Upper lobe of right lung (tissue), 1 donor: ENCODE measurements around the gene RFTN1. TPM values are rescaled to one million over a fixed set of nuclear protein-coding genes. Genes with fewer than 3 reads are reported as not detected.

Experiments used
- ATAC-seq: fragments of 200-7000 bp; cut with Tn5 transposase; one replicate; pipeline ENCODE4 v1.9.1; 2020; ENCODE audit warnings: mild to moderate bottlenecking, moderate library complexity
- DNase-seq: peaks from one replicate; pipeline ENCODE4 v3.0.0-alpha.2; 2020
- H3K27ac ChIP-seq: fragments of 200-600 bp; one replicate; pipeline ENCODE4 v1.8.0; 2022
- H3K27me3 ChIP-seq: fragments of 200-600 bp; one replicate; pipeline ENCODE4 v1.8.0; 2022; ENCODE audit warnings: mild to moderate bottlenecking
- H3K36me3 ChIP-seq: fragments of 200-600 bp; one replicate; pipeline ENCODE4 v1.8.0; 2022
- H3K4me1 ChIP-seq: fragments of 200-600 bp; one replicate; pipeline ENCODE4 v1.8.0; 2022
- H3K4me3 ChIP-seq: fragments of 200-600 bp; one replicate; pipeline ENCODE4 v1.8.0; 2022; ENCODE audit warnings: mild to moderate bottlenecking
- H3K9me3 ChIP-seq: fragments of 200-600 bp; one replicate; pipeline ENCODE4 v1.8.0; 2022
- CTCF ChIP-seq: fragments of 200-600 bp; IDR thresholded peaks from one replicate; pipeline ENCODE4 v1.8.0; 2022; ENCODE audit warnings: antibody characterized with exemption
- intact Hi-C: fragments of 100-400 bp; cut with DNase I; formaldehyde crosslinking; loops from one replicate; pipeline ENCODE4 v1.11.0; 2022
- total RNA-seq: library from RNA; stranded (reverse); fragmentation: NEBNext Ultra II Directional; extraction: Animal tissue kit (Norgen Biotek cat#: 25700); gene quantifications from one replicate; pipeline ENCODE4 v1.2.1, GENCODE V29; 2021
- donor health status: DM: no; HTN: yes; CAD: no; lungs with severe emphysema.

The RFTN1 gene
- total RNA-seq, 1 donor from 2014 or later, result 69.4 TPM

- peaks cover 7% of the 10 kb centered on the region for H3K9me3 ChIP-seq
- H3K27ac ChIP-seq, result no peak overlapping the region
- no peak for TF ChIP-seq CTCF
- no peaks in the 10 kb centered on the region for H3K27me3 ChIP-seq
- H3K4me3 ChIP-seq, result no peak overlapping the region
- DNase-seq (no peak), ATAC-seq (no peak)
- intact Hi-C loops, result no loop called here
- H3K36me3 ChIP-seq, result peaks cover 32% of the 10 kb centered on the region
- H3K4me1 ChIP-seq, result no peaks in the 10 kb centered on the region
Observed at GRCh38 chr3:16328124-16328523, 185.4 kb downstream of the RFTN1 start.

- DNase-seq, result no peak
- H3K4me3 ChIP-seq, result no peak overlapping the region
- H3K4me1 ChIP-seq, result no peaks in the 10 kb centered on the region
- no peak overlapping the region for H3K27ac ChIP-seq
- ATAC-seq, result no peak
- intact Hi-C loops, result no loop called here
- TF ChIP-seq CTCF, result no peak
- H3K9me3 ChIP-seq, result peaks cover 7% of the 10 kb centered on the region
- H3K27me3 ChIP-seq, result no peaks in the 10 kb centered on the region
- H3K36me3 ChIP-seq, result peaks cover 43% of the 10 kb centered on the region
Observed at GRCh38 chr3:16326724-16327349, 186.7 kb downstream of the RFTN1 start.

GRCh38 chr3:16325850-16326249, 187.6 kb downstream of the RFTN1 start:
- H3K36me3 ChIP-seq, result peaks cover 52% of the 10 kb centered on the region
- H3K9me3 ChIP-seq, result no peaks in the 10 kb centered on the region
- intact Hi-C loops, result no loop called here
- ATAC-seq, result no peak
- no peak overlapping the region for H3K4me3 ChIP-seq
- no peak overlapping the region for H3K27ac ChIP-seq
- no peak for TF ChIP-seq CTCF
- no peaks in the 10 kb centered on the region for H3K4me1 ChIP-seq
- no peak for DNase-seq
- no peaks in the 10 kb centered on the region for H3K27me3 ChIP-seq

- TF ChIP-seq CTCF, result no peak
- H3K36me3 ChIP-seq, result peaks cover 71% of the 10 kb centered on the region
- no peak for DNase-seq
- H3K4me1 ChIP-seq, result no peaks in the 10 kb centered on the region
- no peaks in the 10 kb centered on the region for H3K9me3 ChIP-seq
- H3K27me3 ChIP-seq, result no peaks in the 10 kb centered on the region
- intact Hi-C loops, result no loop called here
- no peak overlapping the region for H3K4me3 ChIP-seq
- no peak overlapping the region for H3K27ac ChIP-seq
- no peak for ATAC-seq
Observed at GRCh38 chr3:16323737-16324136, 189.8 kb downstream of the RFTN1 start.

GRCh38 chr3:16322189-16322588, 191.3 kb downstream of the RFTN1 start:
- H3K4me3 ChIP-seq, result no peak overlapping the region
- H3K27ac ChIP-seq, result peak overlapping the region; percentile 18
- no peaks in the 10 kb centered on the region for H3K9me3 ChIP-seq
- no peaks in the 10 kb centered on the region for H3K4me1 ChIP-seq
- DNase-seq (no peak), ATAC-seq (peak; percentile 10)
- H3K27me3 ChIP-seq, result no peaks in the 10 kb centered on the region
- peaks cover 70% of the 10 kb centered on the region for H3K36me3 ChIP-seq
- TF ChIP-seq CTCF, result no peak
- intact Hi-C loops, result no loop called here

GRCh38 chr3:16320711-16321110, 192.8 kb downstream of the RFTN1 start:
- Histone ChIP-seq H3K27me3 (no peaks in the 10 kb centered on the region), H3K9me3 (no peaks in the 10 kb centered on the region), H3K36me3 (peaks cover 71% of the 10 kb centered on the region), H3K27ac (no peak overlapping the region), H3K4me1 (peaks cover 4% of the 10 kb centered on the region), H3K4me3 (no peak overlapping the region)
- intact Hi-C loops, result no loop called here
- no peak for TF ChIP-seq CTCF
- DNase-seq, result no peak
- no peak for ATAC-seq
